ENCODE measurements around the gene POSTN.

DNA sequence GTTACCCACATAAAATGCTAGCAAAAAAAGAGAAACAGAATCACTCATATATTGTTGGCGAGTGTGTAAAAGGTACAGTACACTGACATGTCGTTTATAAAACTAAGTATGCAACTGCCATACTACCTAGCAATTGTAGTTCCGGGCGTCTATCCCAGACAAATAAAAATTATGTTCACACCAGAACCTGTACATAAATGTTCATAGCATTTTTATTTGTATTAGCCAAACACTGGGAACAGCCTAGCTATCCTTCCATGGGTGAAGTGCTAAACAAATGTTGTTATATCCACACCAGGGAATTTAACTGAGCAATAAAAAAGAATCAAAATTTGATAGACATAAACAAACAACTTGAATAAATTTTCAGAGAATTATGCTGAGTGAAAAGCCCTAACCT is 28.9 kb upstream of the POSTN start:
- TF ChIP-seq CTCF (conservative IDR thresholded peaks at IDR 0.05) (no peak), EZH2 (IDR thresholded peaks at IDR 0.05; ENCODE audit: low read depth) (no peak)

All from PC-9 (cell line).